OCI-LY7 (cell line): ENCODE data around the gene NPHS1.

Experiments used
- EZH2phosphoT487 ChIP-seq: fragments of 200-600 bp; sonication (generic); IDR thresholded peaks from 2 replicates; pipeline ENCODE4 v1.6.1; 2018; ENCODE audit warnings: low read depth, borderline replicate concordance, mild to moderate bottlenecking, mixed run types, antibody characterized with exemption, low read length, moderate library complexity, mixed read lengths
- TF ChIP-seq, protein P1 (sequence below): fragments of 200-600 bp; sonication (generic); conservative IDR thresholded peaks from 2 replicates; pipeline ENCODE4 v1.5.1; 2014; ENCODE audit warnings: mild to moderate bottlenecking, antibody characterized with exemption, low read length, moderate library complexity, mixed read lengths

DNA sequence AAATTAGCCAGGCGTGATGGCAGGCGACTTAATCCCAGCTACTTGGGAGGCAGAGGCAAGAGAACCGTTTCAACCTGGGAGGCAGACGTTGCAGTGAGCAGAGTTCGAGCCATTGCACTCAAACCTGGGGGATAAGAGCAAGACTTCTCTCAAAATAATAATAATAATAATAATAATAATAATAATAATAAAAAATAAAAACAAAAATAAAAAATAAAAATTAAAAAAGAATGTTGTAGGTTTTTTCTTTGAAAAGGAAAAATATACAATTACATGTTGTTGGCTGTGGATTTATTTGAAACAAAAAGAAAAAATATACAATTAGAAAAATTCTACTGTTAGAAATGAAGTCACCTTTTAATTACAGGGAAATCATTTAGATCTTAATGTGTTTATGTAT is 28.2 kb downstream of the NPHS1 start:
- TF ChIP-seq, protein P1, sequence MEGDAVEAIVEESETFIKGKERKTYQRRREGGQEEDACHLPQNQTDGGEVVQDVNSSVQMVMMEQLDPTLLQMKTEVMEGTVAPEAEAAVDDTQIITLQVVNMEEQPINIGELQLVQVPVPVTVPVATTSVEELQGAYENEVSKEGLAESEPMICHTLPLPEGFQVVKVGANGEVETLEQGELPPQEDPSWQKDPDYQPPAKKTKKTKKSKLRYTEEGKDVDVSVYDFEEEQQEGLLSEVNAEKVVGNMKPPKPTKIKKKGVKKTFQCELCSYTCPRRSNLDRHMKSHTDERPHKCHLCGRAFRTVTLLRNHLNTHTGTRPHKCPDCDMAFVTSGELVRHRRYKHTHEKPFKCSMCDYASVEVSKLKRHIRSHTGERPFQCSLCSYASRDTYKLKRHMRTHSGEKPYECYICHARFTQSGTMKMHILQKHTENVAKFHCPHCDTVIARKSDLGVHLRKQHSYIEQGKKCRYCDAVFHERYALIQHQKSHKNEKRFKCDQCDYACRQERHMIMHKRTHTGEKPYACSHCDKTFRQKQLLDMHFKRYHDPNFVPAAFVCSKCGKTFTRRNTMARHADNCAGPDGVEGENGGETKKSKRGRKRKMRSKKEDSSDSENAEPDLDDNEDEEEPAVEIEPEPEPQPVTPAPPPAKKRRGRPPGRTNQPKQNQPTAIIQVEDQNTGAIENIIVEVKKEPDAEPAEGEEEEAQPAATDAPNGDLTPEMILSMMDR = no peak
- TF ChIP-seq EZH2phosphoT487 = no peak
